ENCODE results near the gene MARCHF4.

MARCHF4 gene

GRCh38 chr2:216348756-216349308, 23.5 kb downstream of the MARCHF4 start:
- no peak for DNase-seq

GRCh38 chr2:216346781-216347180, 25.5 kb downstream of the MARCHF4 start:
- DNase-seq: no peak

GRCh38 chr2:216345846-216346245, 26.4 kb downstream of the MARCHF4 start:
- no peak for DNase-seq

GRCh38 chr2:216344950-216345300, 27.4 kb downstream of the MARCHF4 start:
- no peak for DNase-seq

GRCh38 chr2:216344206-216344949, 27.9 kb downstream of the MARCHF4 start:
- DNase-seq: no peak

GRCh38 chr2:216343221-216343980, 28.9 kb downstream of the MARCHF4 start:
- no peak for DNase-seq

GRCh38 chr2:216341121-216341520, 31.2 kb downstream of the MARCHF4 start:
- DNase-seq: no peak

- DNase-seq: no peak
Measured at GRCh38 chr2:216340280-216340631, 32.0 kb downstream of the MARCHF4 start.

- no peak for DNase-seq
Measured at GRCh38 chr2:216339456-216340279, 32.6 kb downstream of the MARCHF4 start.

- DNase-seq: no peak
Measured at GRCh38 chr2:216335252-216335651, 37.0 kb downstream of the MARCHF4 start.

GRCh38 chr2:216328347-216328746, 43.9 kb downstream of the MARCHF4 start:
- no peak for DNase-seq

- no peak for DNase-seq
Measured at GRCh38 chr2:216327447-216327935, 44.8 kb downstream of the MARCHF4 start.

All from CD4-positive, alpha-beta T cell treated with Interleukin-15 for 1 hour (primary cell).